ENCODE data around the gene KMT5C.
A peak's percentile ranks its signal among the peaks of the same experiment; 100 is the strongest.

The KMT5C gene

GRCh38 chr19:55369653-55370304, 30.1 kb downstream of the KMT5C start:
- no peak for DNase-seq

- DNase-seq: no peak
Observed at GRCh38 chr19:55370305-55370988, 30.8 kb downstream of the KMT5C start, which contains the start of gene IL11. Gene IL11, minus strand, starts transcription at chr19:55370463. Its CDS starts 153 bp downstream, at chr19:55370310.

DNA sequence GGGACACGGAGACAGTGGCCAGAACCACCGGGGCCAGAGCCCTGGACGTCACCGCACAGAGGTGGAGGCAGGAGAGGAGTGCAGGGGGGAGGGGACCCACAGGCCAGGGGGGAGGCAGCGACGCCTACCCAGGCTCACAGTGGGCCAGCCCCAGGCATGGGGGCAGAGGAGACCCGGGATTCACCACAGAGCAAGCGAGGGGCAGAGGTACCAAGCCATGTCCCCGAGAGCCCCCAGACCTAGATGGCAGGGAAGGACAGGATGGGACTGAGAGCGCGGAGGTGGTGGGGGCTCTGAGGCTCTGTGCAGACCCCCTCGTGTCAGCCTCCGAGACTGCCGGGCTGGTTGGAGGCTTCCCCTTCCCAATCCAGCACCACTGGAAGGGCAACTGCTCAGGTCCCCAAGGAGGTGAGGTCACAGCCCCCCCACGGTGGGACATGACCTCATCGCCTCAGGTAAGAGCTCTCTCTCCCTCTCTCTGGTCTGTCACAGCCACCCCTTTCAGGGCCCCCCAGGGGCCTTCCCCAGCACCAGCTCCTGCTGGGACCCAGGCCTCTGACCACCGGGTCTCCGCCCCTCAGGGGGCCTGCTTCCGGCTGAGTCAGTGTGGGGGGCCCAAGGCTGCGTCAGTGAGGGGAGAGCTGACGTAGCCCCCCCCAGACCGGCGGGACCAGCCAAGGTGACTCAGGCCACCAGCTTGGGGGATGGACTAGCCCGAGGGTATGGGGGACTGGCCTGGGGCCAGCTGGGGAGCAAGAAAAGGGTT, 32.8 kb downstream of the KMT5C start:
- no peak for DNase-seq

GRCh38 chr19:55373306-55373992, 33.8 kb downstream of the KMT5C start:
- no peak for DNase-seq

DNA sequence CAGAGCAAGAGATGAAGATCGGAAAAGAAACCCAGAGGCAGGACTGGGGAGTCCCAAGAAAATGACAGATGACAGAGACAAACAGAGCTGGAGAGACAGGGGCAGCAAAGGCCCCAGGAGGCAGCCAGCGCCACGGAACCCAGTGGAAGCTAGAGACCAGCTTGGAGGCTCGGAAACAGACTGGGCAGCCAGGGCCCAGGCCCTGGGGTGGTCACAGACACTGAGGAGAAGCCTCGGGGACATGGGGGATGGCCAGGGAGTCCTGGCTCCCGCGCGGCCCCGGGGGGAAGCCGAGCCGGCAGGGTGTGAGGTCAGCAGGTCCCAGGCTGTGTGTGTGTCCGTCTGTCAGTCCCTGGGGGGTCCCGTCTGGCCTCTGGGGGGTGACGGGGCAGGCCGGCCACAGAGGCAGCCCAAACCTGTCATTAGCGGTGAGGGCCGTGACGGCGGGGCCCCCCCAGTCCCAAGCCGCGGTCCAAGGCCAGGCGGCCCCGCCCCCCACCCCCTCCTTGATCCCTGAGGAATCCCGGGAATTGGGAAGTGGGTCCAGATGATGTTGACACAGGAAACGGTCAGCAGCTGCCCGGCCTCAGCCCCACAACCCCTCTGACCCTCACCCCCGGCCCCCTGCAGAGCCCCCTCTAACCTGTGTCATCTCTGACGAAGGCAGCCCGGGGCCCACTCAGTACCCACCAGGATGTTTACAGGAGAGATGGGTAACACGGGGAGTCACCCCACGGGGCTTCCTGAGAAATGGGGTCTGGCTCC, 34.5 kb downstream of the KMT5C start:
- no peak for DNase-seq

DNA sequence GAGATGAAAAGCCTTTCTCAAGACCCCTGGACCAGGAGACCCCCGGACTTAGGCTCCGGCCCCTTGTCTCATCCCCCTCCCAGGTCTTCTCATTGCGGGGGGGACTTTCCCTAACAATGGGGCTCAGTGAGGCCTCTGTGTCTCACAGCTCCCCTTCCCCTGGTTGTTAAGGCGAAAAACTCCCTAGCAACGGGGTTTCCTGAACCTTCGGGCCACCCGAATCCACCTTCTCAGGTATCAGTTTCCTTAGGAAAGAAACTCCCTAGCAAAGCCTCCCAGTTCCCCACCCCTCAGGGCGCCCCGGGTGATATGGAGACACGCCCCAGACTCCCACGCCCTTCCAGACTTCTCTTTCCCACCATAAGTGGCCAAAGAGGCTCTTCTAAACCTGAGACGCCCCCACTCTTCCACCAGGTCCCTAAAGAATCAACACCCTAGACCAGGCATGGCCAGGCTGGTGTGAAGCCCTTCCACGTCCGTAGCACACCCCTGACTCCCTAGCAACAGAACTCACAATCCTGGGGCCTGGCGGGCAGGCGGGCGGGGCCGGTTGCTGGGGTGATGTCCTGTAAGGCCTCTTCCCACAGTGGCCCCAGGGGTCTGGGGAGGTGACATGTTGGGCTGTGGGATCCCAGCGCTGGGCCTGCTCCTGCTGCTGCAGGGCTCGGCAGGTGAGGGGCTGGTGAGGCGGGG, 36.7 kb downstream of the KMT5C start, which contains the start of gene TMEM190:
TMEM190 (plus strand) TSS at position 586 of the 693 bp plus-strand sequence; CDS start at position 614, 28 bp downstream.
- DNase-seq: no peak

GRCh38 chr19:55377356-55378131, 37.9 kb downstream of the KMT5C start:
- DNase-seq: no peak

DNA sequence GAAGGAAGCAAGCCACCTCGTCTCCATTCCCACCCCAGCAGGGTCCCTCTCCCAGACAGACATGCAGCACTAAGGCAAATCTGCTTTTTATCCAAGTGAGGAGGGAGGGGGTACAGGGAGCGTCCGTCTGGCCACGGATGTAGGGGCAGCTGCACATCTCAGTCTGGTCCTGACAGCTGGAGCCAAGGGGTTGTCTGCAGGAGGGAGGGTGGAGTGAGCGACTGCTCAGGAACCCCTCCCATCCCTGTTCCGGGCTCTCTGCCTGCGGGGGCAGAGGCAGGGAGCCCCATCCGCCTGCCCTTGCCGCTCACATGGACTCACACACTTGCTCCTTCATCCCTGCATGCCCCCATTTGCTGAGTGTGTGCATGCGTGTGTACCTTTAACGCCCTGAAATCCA, 39.5 kb downstream of the KMT5C start:
- DNase-seq: no peak

DNA sequence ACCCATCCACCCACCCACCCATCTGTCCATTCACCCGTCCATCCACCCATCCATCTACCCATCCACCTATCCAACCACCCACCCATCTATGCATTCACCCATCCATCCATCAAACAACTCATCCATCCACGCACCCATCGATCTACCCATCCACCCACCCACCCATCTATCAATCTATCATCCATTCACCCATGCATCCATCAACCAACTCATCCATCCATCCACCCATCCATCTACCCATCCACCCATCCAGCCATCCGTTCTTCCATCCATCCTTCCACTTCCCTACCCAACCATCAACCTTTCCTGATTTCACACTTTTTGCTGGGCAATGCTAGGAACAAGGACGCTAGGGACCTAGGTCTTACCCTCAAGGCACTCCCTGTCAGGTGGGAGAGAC, 42.3 kb downstream of the KMT5C start:
- no peak for DNase-seq

GRCh38 chr19:55382522-55383054, 42.9 kb downstream of the KMT5C start:
- no peak for DNase-seq

DNA sequence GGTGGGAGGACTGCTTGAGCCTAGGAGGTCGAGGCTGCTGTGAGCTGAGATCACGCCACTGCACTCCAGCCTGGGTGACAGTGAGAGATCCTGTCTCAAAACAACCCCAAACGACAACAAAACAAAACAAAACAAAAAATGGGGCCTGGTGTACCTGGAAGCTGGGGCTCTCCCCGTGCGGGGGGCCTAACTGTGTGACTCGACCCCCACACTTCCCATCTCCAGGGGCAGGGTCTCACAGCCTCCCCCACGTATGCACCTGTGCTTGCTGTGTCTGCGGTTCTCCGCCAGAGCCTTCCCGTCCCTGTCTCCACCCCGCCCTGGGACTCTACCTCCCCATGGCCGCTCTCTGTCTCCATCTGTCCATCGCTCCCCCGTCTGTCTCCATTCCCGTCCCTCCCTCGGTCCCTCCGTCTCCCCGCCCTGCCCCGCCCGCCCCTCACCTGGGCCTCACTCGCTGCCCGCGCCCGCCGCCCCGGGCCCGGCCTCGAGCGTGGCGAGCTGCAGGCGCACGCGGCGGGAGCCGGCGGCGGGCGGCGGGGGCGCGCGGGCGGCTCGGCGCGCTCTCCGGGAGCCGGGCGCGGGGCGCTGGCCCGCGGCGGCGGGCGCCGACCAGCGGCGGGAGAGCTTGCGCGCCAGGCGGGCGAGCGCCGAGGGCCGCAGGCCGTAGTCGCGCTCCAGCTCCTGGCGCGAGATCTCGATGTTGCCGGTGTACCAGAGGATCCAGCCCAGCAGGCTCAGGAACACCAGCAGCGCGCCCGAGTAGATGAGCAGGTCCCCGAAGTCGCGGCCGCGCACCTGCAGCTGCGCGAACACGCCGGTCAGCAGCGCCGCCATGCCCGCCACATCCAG, 43.8 kb downstream of the KMT5C start:
- peak; percentile 33 to 59 for DNase-seq

DNA sequence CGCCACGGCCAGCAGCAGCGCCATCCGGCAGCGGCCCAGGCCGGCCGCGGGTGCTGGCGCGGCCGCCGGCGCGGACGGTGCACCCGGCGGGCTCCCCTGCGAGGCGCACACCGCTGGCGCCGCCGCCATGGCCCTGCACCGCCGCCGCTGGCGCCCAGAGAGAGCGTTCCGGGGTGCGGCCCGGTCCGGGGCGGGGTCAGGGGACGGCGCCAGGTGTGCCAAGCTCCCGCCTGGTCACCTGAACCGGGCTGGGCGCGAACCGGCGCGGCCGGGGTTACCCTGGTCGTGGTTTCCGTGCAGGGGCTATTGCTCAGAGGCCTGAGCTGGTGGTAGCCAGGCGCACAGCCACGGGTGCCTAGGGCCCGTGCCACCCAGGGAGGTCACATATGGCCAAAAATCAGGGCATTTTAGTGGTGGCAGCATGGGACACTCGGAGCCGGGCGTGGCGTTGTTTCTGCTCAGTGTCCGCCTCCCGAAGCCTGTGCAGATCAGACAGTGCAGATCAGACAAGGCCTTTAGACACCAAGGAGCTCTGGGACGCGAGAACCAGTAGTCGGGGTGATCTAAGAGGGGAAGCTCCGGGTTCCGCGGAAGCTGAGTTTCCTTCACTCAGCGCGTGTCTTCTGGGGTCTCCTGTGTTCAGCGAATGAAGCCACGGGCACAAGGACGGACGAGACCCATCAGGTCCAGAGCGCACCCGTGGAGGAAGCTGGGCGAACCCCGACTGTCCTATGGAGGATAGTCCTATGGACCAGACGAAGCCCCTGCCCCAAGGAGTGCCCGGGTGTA, 44.6 kb downstream of the KMT5C start, which contains the start of gene TMEM238:
TMEM238 (minus strand) TSS at position 162 of the 789 bp plus-strand sequence; CDS start at position 129, 33 bp downstream.
- peak; percentile 12 to 17 for DNase-seq

DNA sequence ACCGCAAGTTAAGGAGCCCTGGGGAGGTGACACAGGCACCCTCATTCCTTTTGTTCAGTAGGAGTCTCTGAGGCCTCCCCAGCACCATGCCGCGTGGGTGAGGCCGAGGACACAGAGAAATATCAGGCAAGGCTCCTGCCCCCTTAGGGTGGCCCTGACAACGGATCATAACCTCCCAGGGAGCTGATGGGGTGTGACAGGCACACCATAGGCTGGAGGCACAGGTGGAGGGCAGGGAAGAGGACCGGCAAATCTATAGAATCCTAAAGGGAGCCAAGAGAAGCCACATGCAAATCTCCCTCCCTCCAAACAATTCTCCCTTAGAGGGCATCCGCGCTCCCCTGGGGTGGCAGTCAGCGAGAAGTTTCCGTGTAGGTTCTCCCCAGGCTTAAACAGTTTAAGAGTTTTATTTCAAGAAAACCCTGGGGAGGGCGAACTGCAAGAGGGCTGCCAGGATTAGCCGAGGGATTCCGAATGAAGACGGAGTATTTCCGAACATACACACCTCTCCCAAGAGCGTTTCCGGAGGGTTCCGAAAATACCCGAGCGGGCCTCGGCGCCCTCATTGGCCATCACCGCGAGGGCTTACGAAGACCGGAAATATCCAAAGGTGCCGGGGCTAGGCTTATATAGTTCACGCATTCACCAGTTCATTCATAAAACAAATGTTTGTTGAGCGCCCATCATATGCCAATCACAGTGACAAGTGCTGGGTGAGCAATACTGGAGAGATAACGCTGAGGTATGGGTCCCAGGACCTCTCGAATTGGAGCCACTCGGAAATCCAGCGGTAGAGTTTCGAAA, 45.4 kb downstream of the KMT5C start:
- DNase-seq: peak; percentile 91 to 98

DNA sequence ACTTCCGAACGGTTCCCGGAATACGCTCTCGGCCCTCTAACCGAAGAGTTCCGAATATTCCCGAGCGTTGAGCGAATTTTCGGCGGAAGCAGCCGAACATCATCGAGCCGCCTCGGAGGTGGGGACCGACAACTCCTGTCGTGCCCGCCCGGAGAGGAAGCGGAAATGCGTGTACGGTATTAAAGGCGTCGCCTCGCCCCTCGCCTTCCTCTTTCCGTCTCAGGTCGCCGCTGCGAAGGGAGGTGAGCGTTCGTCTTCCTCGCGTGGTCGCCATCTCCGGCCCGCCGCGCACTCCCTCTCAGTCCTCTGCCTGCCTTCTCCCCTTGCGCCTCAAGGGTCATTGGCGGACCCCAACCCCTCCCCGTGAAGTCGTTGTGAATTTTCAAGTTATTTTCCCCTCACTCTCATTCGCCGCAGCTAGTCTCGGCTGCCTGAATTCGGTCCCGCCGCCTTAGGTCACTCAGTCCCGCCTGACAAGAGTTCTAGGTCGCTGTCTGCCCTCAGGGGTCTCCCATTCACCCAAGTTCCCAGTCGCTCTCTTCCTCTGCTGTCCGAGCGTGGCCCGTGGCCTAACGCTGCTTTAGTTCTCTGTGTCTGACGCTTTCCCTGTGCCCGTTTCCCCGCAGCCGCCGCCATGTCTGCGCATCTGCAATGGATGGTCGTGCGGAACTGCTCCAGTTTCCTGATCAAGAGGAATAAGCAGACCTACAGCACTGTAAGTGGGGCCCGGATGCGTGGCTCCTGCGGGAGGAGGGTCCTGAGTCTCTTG, 46.2 kb downstream of the KMT5C start, which contains the start of gene RPL28:
RPL28 (plus strand) TSS at position 209 of the 769 bp plus-strand sequence; CDS start at position 635, 426 bp downstream.
- peak; percentile 98 to 100 for DNase-seq

DNA sequence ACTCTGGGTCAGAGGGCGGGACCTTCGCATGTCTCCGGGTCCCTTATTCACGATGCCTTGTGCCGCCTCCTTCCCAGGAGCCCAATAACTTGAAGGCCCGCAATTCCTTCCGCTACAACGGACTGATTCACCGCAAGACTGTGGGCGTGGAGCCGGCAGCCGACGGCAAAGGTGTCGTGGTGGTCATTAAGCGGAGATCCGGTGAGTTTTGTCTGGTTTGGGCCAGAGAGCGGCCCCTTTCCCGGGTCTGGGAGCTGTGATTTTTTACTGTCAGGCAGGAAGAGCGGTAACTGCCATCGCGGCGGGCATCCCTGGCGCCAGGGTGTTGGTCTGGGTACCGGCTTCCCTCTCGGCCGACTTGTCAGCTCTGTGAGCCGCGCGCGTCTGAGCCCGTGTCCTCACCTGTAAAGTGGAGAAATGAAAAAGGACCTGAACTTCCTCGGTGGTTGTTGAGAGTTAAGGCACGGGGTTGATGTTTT, 46.9 kb downstream of the KMT5C start:
- peak in 1 of 2 donors; percentile 10 for DNase-seq

DNA sequence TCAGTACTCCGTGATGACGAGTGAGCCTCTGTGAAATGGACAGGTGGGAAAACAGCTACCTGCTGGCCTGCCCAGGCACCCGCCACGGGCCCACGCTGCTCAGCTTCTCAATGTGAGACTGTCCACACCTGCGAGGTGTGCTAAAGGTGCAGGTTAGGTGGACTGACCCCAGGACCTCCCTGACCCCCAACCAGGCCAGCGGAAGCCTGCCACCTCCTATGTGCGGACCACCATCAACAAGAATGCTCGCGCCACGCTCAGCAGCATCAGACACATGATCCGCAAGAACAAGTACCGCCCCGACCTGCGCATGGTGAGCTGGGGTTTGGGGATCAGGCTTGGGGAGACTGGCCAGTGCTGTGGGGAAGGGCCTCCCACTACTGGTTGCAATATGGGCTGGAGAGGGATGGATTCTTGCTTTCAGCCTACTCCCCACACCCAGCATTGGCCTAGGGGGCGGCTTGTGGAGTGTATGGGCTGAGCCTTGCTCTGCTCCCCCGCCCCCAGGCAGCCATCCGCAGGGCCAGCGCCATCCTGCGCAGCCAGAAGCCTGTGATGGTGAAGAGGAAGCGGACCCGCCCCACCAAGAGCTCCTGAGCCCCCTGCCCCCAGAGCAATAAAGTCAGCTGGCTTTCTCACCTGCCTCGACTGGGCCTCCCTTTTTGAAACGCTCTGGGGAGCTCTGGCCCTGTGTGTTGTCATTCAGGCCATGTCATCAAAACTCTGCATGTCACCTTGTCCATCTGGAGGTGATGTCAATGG, 48.2 kb downstream of the KMT5C start:
- no peak for DNase-seq
